Anterior cingulate cortex (tissue), 58 donors: Measurements from ENCODE around the gene DISP3.

ENCODE experiments used
- DNase-seq, 58 donors: peaks; one replicate each; lab custom pipeline; 2025; lab: John Stamatoyannopoulos, UW

Gene DISP3

GRCh38 chr1:11537380-11537764 lies 58.4 kb downstream of the DISP3 start:
- DNase-seq: no peak

GRCh38 chr1:11537854-11538591 lies 59.1 kb downstream of the DISP3 start:
- no peak for DNase-seq

GRCh38 chr1:11538886-11539285 lies 59.9 kb downstream of the DISP3 start:
- DNase-seq: no peak

- DNase-seq: no peak
Measured at GRCh38 chr1:11539850-11540772, 61.2 kb downstream of the DISP3 start.

- no peak for DNase-seq
Measured at GRCh38 chr1:11540773-11541160, 61.8 kb downstream of the DISP3 start.

GRCh38 chr1:11541236-11541635 lies 62.3 kb downstream of the DISP3 start:
- DNase-seq: no peak

GRCh38 chr1:11541956-11542355 lies 63.0 kb downstream of the DISP3 start:
- DNase-seq: no peak

- no peak for DNase-seq
Measured at GRCh38 chr1:11543392-11543791, 64.4 kb downstream of the DISP3 start.

- no peak for DNase-seq
Measured at GRCh38 chr1:11543796-11544195, 64.8 kb downstream of the DISP3 start.

GRCh38 chr1:11546456-11546855 lies 67.5 kb downstream of the DISP3 start:
- DNase-seq: no peak

- DNase-seq: peak in 28 of 58 donors; percentile 1 to 48 (median 18)
Measured at GRCh38 chr1:11550664-11551283, 71.8 kb downstream of the DISP3 start.

- no peak for DNase-seq
Measured at GRCh38 chr1:11558276-11558675, 79.3 kb downstream of the DISP3 start.

GRCh38 chr1:11558871-11559590 lies 80.1 kb downstream of the DISP3 start:
- DNase-seq: no peak

GRCh38 chr1:11559591-11559970 lies 80.6 kb downstream of the DISP3 start:
- no peak for DNase-seq

GRCh38 chr1:11560061-11560460 lies 81.1 kb downstream of the DISP3 start:
- DNase-seq: no peak

GRCh38 chr1:11561740-11562139 lies 82.8 kb downstream of the DISP3 start:
- DNase-seq: no peak

- DNase-seq: no peak
Measured at GRCh38 chr1:11562664-11563063, 83.7 kb downstream of the DISP3 start.

GRCh38 chr1:11563560-11564069 lies 84.7 kb downstream of the DISP3 start:
- DNase-seq: no peak

GRCh38 chr1:11564237-11564636 lies 85.3 kb downstream of the DISP3 start:
- no peak for DNase-seq
